H1 (cell line): ENCODE data around the gene AASDHPPT. TPM values are rescaled to one million over a fixed set of nuclear protein-coding genes. Genes with fewer than 3 reads are reported as not detected.

ENCODE experiments used
- ASH2L ChIP-seq: fragments of 200-600, 300-600 bp; sonication (generic); IDR thresholded peaks from one replicate; pipeline ENCODE4 v1.7.1; 2017; ENCODE audit warnings: low read length
- ATF2 ChIP-seq: IDR thresholded peaks from 2 replicates; pipeline ENCODE4 v1.6.1; 2012; ENCODE audit warnings: low read length, inconsistent platforms
- ATF3 ChIP-seq: IDR thresholded peaks from 2 replicates; pipeline ENCODE4 v1.6.1; 2011; ENCODE audit warnings: low read depth, mild to moderate bottlenecking, low read length; ENCODE audit not compliant: insufficient read depth
- CBX5 ChIP-seq: fragments of 300-800, 300-1000 bp; sonication (generic); IDR thresholded peaks from 2 replicates; pipeline ENCODE4 v1.7.1; 2016; ENCODE audit warnings: antibody characterized with exemption, low read length, low read depth
- CHD1 ChIP-seq: IDR thresholded peaks from 2 replicates; pipeline ENCODE4 v1.6.1; 2012; ENCODE audit warnings: low read depth, low read length, improper control_type of control experiment
- EZH2 ChIP-seq: fragments of 200-600 bp; sonication (generic); IDR thresholded peaks from 2 replicates; pipeline ENCODE4 v1.7.1; 2012; ENCODE audit warnings: low read depth, mild to moderate bottlenecking, moderate library complexity, low read length, inconsistent platforms; ENCODE audit not compliant: severe bottlenecking
- HDAC2 ChIP-seq, 2 experiments: fragments of 300-600 bp in 1 of 2; sonication (generic) in 1 of 2; IDR thresholded peaks; 2 replicates each; pipeline ENCODE4 v1.6.1; 2011 to 2012; ENCODE audit warnings: low read depth in 2 of 2, low read length in 2 of 2, mild to moderate bottlenecking in 2 of 2, moderate library complexity in 2 of 2, borderline replicate concordance in 1 of 2, inconsistent platforms in 1 of 2
- JUN ChIP-seq: IDR thresholded peaks from 2 replicates; pipeline ENCODE4 v1.6.1; 2011; ENCODE audit warnings: low read depth, mild to moderate bottlenecking, improper control_type of control experiment, low read length
- KDM4A ChIP-seq: IDR thresholded peaks from one replicate; pipeline ENCODE4 v1.7.1; 2012; ENCODE audit warnings: low read depth, mild to moderate bottlenecking, moderate library complexity, low read length, inconsistent platforms; ENCODE audit not compliant: severe bottlenecking
- NRF1 ChIP-seq: IDR thresholded peaks from 2 replicates; pipeline ENCODE4 v1.6.1; 2011; ENCODE audit warnings: mild to moderate bottlenecking, low read depth, low read length, improper control_type of control experiment
- POLR2A ChIP-seq, 2 experiments: IDR thresholded peaks; 1 replicate in 1 of 2; 2 replicates in 1 of 2; pipeline ENCODE4 v1.6.1; 2011; ENCODE audit warnings: low read depth in 2 of 2, low read length in 2 of 2, mild to moderate bottlenecking in 2 of 2; ENCODE audit errors: control extremely low read depth in 1 of 2
- RAD21 ChIP-seq, 2 experiments: IDR thresholded peaks in 1 of 2; conservative IDR thresholded peaks in 1 of 2; 2 replicates each; pipeline ENCODE4 v1.6.1; 2011; ENCODE audit warnings: low read depth in 2 of 2, low read length in 2 of 2, improper control_type of control experiment in 1 of 2, inconsistent platforms in 1 of 2, mild to moderate bottlenecking in 1 of 2, moderate library complexity in 1 of 2
- RFX5 ChIP-seq: IDR thresholded peaks from 2 replicates; pipeline ENCODE4 v1.6.1; 2011; ENCODE audit warnings: low read depth, low read length, improper control_type of control experiment, borderline replicate concordance
- RXRA ChIP-seq: IDR thresholded peaks from 2 replicates; pipeline ENCODE4 v1.6.1; 2011; ENCODE audit warnings: low read depth, mild to moderate bottlenecking, low read length, moderate library complexity; ENCODE audit not compliant: insufficient read depth
- SIN3A ChIP-seq, 2 experiments: IDR thresholded peaks in 1 of 2; conservative IDR thresholded peaks in 1 of 2; 2 replicates each; pipeline ENCODE4 v1.6.1; 2011 to 2012; ENCODE audit warnings: low read length in 2 of 2, improper control_type of control experiment in 1 of 2, low read depth in 1 of 2, mild to moderate bottlenecking in 1 of 2
- SP1 ChIP-seq: IDR thresholded peaks from 2 replicates; pipeline ENCODE4 v1.6.1; 2011; ENCODE audit warnings: low read depth, low read length
- SUZ12 ChIP-seq: fragments of 200-600 bp; sonication (generic); IDR thresholded peaks from 2 replicates; pipeline ENCODE4 v1.6.1; 2012; ENCODE audit warnings: mild to moderate bottlenecking, inconsistent platforms, low read length, moderate library complexity, mixed read lengths
- TAF7 ChIP-seq: optimal IDR thresholded peaks from 2 replicates; pipeline ENCODE3; 2011; ENCODE audit warnings: low read depth, mild to moderate bottlenecking, inconsistent platforms, low read length, moderate library complexity, borderline replicate concordance
- YY1 ChIP-seq: IDR thresholded peaks from 2 replicates; pipeline ENCODE4 v1.6.1; 2011; ENCODE audit warnings: low read depth, mild to moderate bottlenecking, low read length
- polyA plus RNA-seq, 7 experiments: library from polyadenylated mRNA; depleted of rRNA in 3 of 7; stranded (reverse) in 5 of 7; unstranded in 2 of 7; fragments of >200 nt in 5 of 7; fragments of 200-250 nt in 2 of 7; gene quantifications; 1 replicate in 5 of 7; 2 replicates in 1 of 7; 4 replicates in 1 of 7; pipeline versions ENCODE4 v1.2.1 to v1.2.3, GENCODE V29; 2011 to 2013; ENCODE audit warnings: missing spikeins in 2 of 7, mixed read lengths in 2 of 7
- total RNA-seq: library from RNA; stranded (reverse); fragmentation: NEBNext Ultra II Directional; extraction: Animal tissue kit (Norgen Biotek cat#: 25700); gene quantifications from 2 replicates; pipeline ENCODE4 v1.2.1, GENCODE V29; 2021

Gene AASDHPPT
- total and polyA plus RNA-seq, 2 of the 8 experiments (the other 6 are each of a cell fraction or from before 2014, with no cell fraction given) = 15.7 to 42.2 TPM

GRCh38 chr11:106076919-106077608 lies 398 bp upstream of the AASDHPPT start, which contains the start of gene KBTBD3 (continued):
- peak; percentile 43 to 55; a peak in 3 of 4 replicates for TF ChIP-seq RAD21 (IDR thresholded peaks at IDR 0.05 in 1 of 2, conservative IDR thresholded peaks at IDR 0.05 in 1 of 2; ENCODE audit: low read depth in 2 of 2, low read length in 2 of 2)
- peak; percentile 22 to 67; a peak in 1 of 4 replicates for TF ChIP-seq SIN3A (conservative IDR thresholded peaks at IDR 0.05 in 1 of 2, IDR thresholded peaks at IDR 0.05 in 1 of 2; ENCODE audit: low read depth in 1 of 2, low read length in 2 of 2)
- no peak for TF ChIP-seq SUZ12
- TF ChIP-seq ATF3 = no peak
- peak; percentile 75; the same call in 1 of the 2 replicates for TF ChIP-seq ATF2
- no peak for TF ChIP-seq EZH2
- TF ChIP-seq RFX5 = no peak
- TF ChIP-seq JUN = no peak
- TF ChIP-seq POLR2A (IDR thresholded peaks at IDR 0.05; ENCODE audit: control extremely low read depth in 1 of 2, low read depth in 2 of 2, low read length in 2 of 2) = peak; percentile 47 to 100
- peak; percentile 49 for TF ChIP-seq KDM4A
- no peak for TF ChIP-seq TAF7
- TF ChIP-seq NRF1 = no peak
- TF ChIP-seq CHD1 = no peak
- TF ChIP-seq YY1 = no peak
- TF ChIP-seq CBX5 = no peak
- TF ChIP-seq SP1 = peak; percentile 92
- no peak for TF ChIP-seq RXRA
- TF ChIP-seq HDAC2 (IDR thresholded peaks at IDR 0.05; ENCODE audit: borderline replicate concordance in 1 of 2, low read depth in 2 of 2, low read length in 2 of 2) = peak in 1 of 2 experiments; percentile 56; a peak in 1 of 4 replicates
- peak; percentile 45 for TF ChIP-seq ASH2L
